HTR-8/SVneo (cell line): ENCODE measurements around the gene TM4SF4.
A peak's percentile ranks its signal among the peaks of the same experiment; 100 is the strongest.
"Not testable (repeated sequence)": the region's sequence is repeated elsewhere in the genome, so short reads cannot be mapped to it uniquely, and the experiment has no call there.

Experiments used
- DNase-seq: peaks from one replicate; pipeline ENCODE4 v3.0.0; 2011; ENCODE audit warnings: low spot score, mixed read lengths; ENCODE audit not compliant: insufficient read length
- FAIRE-seq: peaks from 2 replicates; lab custom pipeline; 2011; peaks lifted over from hg19 to GRCh38; lab: Jason Lieb, UNC

The TM4SF4 gene

GRCh38 chr3:149474250-149474817 is at the start of gene TM4SF4:
Gene TM4SF4 (plus strand): TSS chr3:149474697. CDS start chr3:149474878, 181 bp downstream.
- no peak for DNase-seq
- no peak for FAIRE-seq

- DNase-seq (no peak), FAIRE-seq (no peak)
Observed at GRCh38 chr3:149424918-149425317, 49.6 kb upstream of the TM4SF4 start.

- DNase-seq = no peak
- FAIRE-seq = no peak
Observed at GRCh38 chr3:149426325-149426724, 48.2 kb upstream of the TM4SF4 start.

GRCh38 chr3:149428087-149428486 is 46.4 kb upstream of the TM4SF4 start:
- no peak for FAIRE-seq
- no peak for DNase-seq

GRCh38 chr3:149430216-149430615 is 44.3 kb upstream of the TM4SF4 start:
- DNase-seq (no peak), FAIRE-seq (no peak)

GRCh38 chr3:149432149-149432548 is 42.3 kb upstream of the TM4SF4 start:
- DNase-seq (no peak), FAIRE-seq (no peak)

GRCh38 chr3:149435996-149436885 is 38.3 kb upstream of the TM4SF4 start:
- DNase-seq (no peak), FAIRE-seq (no peak)

GRCh38 chr3:149437286-149437685 is 37.2 kb upstream of the TM4SF4 start:
- FAIRE-seq = no peak
- no peak for DNase-seq

- DNase-seq = no peak
- no peak for FAIRE-seq
Observed at GRCh38 chr3:149437710-149438109, 36.8 kb upstream of the TM4SF4 start.

GRCh38 chr3:149438981-149439380 is 35.5 kb upstream of the TM4SF4 start:
- FAIRE-seq = no peak
- no peak for DNase-seq

- FAIRE-seq = no peak
- no peak for DNase-seq
Observed at GRCh38 chr3:149441642-149442041, 32.9 kb upstream of the TM4SF4 start.

GRCh38 chr3:149442043-149442442 is 32.5 kb upstream of the TM4SF4 start:
- FAIRE-seq = no peak
- no peak for DNase-seq

- no peak for FAIRE-seq
- no peak for DNase-seq
Observed at GRCh38 chr3:149442851-149443544, 31.5 kb upstream of the TM4SF4 start.

GRCh38 chr3:149443545-149443912 is 31.0 kb upstream of the TM4SF4 start:
- no peak for FAIRE-seq
- DNase-seq = no peak

GRCh38 chr3:149444867-149445266 is 29.6 kb upstream of the TM4SF4 start:
- FAIRE-seq, DNase-seq: not testable (repeated sequence)

GRCh38 chr3:149448331-149448831 is 26.1 kb upstream of the TM4SF4 start:
- FAIRE-seq = no peak
- peak; percentile 26 for DNase-seq

- DNase-seq (no peak), FAIRE-seq (no peak)
Observed at GRCh38 chr3:149449182-149449581, 25.3 kb upstream of the TM4SF4 start.

GRCh38 chr3:149449799-149450198 is 24.7 kb upstream of the TM4SF4 start:
- DNase-seq (peak; percentile 25), FAIRE-seq (no peak)

- DNase-seq (no peak), FAIRE-seq (no peak)
Observed at GRCh38 chr3:149450281-149450680, 24.2 kb upstream of the TM4SF4 start.

- FAIRE-seq = no peak
- no peak for DNase-seq
Observed at GRCh38 chr3:149452036-149452435, 22.5 kb upstream of the TM4SF4 start.
